Measurements from ENCODE around the gene CDH1. TPM values are rescaled to one million over a fixed set of nuclear protein-coding genes. Genes with fewer than 3 reads are reported as not detected.

Gene CDH1
- total and polyA plus RNA-seq, 4 donors, result 0.23 to 9.6 (median 0.67) TPM

DNA sequence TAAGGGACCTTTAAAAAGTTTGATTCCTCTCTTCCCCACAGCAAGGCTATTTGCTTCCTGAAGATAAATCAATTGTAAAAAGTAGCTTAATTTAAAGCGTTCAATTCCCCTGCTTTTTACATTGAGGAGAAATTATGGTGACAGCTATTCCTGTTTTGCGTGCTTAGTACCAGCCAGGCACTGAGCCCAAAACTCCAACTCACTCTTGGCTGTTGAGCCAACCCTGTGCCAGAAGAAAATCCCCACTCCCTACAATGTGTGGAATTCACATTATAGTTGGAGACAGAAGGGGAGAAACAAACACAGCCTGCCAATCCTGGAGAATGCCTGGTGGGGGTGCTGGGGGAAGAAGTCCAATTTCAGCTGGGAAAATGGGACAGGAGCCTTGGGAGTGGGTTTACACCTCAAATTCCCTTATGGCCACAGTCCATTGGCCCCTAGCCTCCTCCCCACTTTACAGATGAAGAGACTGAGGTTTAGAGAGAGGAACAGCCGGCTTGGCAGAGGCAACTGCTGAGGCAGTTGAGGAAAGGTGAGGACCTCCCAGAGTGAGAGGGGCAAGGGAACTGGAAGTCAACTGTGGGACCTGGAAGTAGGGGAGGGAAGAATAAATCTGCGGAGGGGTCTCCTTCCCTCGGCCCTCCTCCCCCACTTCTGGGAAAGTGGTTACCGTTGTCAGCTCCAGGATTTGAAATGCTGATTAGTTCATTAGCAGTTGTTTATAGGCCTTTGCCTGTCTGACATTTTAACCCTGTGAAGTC is 26.1 kb downstream of the CDH1 start:
- no peak overlapping the region for H3K4me3 ChIP-seq (ENCODE audit: low read length in 2 of 2)
- 28 to 32% methylated on average over 6 of the region's 6 CpGs for WGBS, 2 donors
- no peak for DNase-seq
- no peak overlapping the region for H3K27ac ChIP-seq (ENCODE audit: low read depth in 1 of 2, low read length in 2 of 2)
- no peaks in the 10 kb centered on the region for H3K36me3 ChIP-seq (ENCODE audit: control insufficient read depth in 1 of 2, insufficient read depth in 2 of 2, low read length in 1 of 2)
- H3K9me3 ChIP-seq (ENCODE audit: control insufficient read depth, low read length), result no peaks in the 10 kb centered on the region
- intact Hi-C loops (cut with DNase I), result no loop called here
- no peaks in the 10 kb centered on the region for H3K27me3 ChIP-seq (ENCODE audit: control insufficient read depth in 1 of 2, insufficient read depth in 2 of 2, low read length in 1 of 2)
- no peak for ATAC-seq (ENCODE audit: low FRiP score)
- no peaks in the 10 kb centered on the region for H3K4me1 ChIP-seq (ENCODE audit: control insufficient read depth in 1 of 2, insufficient read depth in 2 of 2, low read length in 2 of 2)

DNA sequence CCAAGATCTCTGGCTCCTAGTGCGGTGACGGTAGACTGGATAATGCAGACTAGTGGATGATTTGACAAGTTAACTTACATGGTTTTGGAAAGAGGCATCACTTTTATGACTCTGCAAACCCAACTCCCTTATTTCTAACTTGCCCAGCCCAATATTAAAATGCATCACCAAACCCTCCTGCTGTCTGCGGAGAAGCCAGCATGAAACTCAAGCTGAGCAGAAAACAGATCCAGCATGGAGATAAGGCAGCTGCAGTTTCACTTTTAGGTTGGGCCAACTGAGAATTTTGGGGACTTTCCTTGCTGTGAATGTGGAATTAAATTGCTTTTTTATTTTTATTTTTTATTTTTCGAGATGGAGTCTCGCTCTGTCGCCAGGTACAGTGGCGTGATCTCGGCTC is 27.8 kb downstream of the CDH1 start:
- 85% methylated on average over 8 of the region's 8 CpGs for WGBS, 2 donors
- intact Hi-C loops (cut with DNase I), result no loop called here

DNA sequence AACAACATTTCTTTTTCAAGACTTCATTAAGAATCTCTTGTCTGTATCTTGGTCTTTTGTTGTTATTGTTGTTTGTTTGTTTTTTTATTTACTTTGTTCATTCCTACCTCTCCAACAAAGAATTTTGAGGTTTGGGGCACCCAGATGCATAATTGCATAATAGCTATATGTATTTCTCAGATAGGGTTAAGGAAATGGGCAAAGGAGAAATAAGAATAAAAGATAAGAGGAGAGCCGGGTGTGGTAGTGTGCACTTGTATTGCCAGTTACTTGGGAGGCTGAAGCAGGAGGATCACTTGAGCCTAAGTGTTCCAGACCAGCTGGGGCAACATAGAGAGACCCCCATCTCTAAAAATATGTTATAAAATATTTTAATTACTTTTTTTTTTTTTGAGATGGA is 30.5 kb downstream of the CDH1 start:
- Histone ChIP-seq H3K27me3 (ENCODE audit: control insufficient read depth in 1 of 2, insufficient read depth in 2 of 2, low read length in 1 of 2) (no peaks in the 10 kb centered on the region), H3K4me3 (ENCODE audit: low read length in 2 of 2) (no peak overlapping the region), H3K9me3 (ENCODE audit: control insufficient read depth, low read length) (no peaks in the 10 kb centered on the region), H3K36me3 (ENCODE audit: control insufficient read depth in 1 of 2, insufficient read depth in 2 of 2, low read length in 1 of 2) (no peaks in the 10 kb centered on the region), H3K4me1 (ENCODE audit: control insufficient read depth in 1 of 2, insufficient read depth in 2 of 2, low read length in 2 of 2) (no peaks in the 10 kb centered on the region), H3K27ac (ENCODE audit: low read depth in 1 of 2, low read length in 2 of 2) (no peak overlapping the region)
- ATAC-seq (ENCODE audit: low FRiP score) (no peak), DNase-seq (no peak)
- 63% methylated on average over 1 of the region's 1 CpG for WGBS, 2 donors
- intact Hi-C loops (cut with DNase I), result no loop called here

More for the DNA sequence above, 27.8 kb downstream of the CDH1 start:
- Histone ChIP-seq H3K4me3 (ENCODE audit: low read length in 2 of 2) (no peak overlapping the region), H3K27ac (ENCODE audit: low read depth in 1 of 2, low read length in 2 of 2) (no peak overlapping the region), H3K27me3 (ENCODE audit: control insufficient read depth in 1 of 2, insufficient read depth in 2 of 2, low read length in 1 of 2) (no peaks in the 10 kb centered on the region), H3K4me1 (ENCODE audit: control insufficient read depth in 1 of 2, insufficient read depth in 2 of 2, low read length in 2 of 2) (no peaks in the 10 kb centered on the region), H3K9me3 (ENCODE audit: control insufficient read depth, low read length) (no peaks in the 10 kb centered on the region), H3K36me3 (ENCODE audit: control insufficient read depth in 1 of 2, insufficient read depth in 2 of 2, low read length in 1 of 2) (no peaks in the 10 kb centered on the region)
- ATAC-seq (ENCODE audit: low FRiP score) (no peak), DNase-seq (no peak)

DNA sequence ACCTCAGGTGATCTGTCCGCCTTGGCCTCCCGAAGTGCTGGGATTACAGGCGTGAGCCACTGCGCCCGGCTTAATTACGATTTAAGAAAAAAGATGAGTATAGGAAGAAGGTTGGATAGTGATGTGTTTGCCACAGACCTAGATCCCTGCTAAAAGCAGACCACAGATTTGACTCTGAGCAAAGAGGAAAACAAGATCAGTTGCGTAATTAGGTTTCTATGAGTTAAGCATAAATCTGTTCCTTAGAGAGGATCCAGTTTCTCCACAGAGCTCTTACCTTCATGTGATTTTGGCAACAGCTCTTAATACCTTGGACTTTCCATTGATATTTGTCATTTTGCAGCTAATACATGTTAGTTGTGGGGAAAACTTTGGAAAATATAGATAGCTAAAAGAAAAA is 31.1 kb downstream of the CDH1 start:
- intact Hi-C loops (cut with DNase I), result no loop called here
- Histone ChIP-seq H3K36me3 (ENCODE audit: control insufficient read depth in 1 of 2, insufficient read depth in 2 of 2, low read length in 1 of 2) (no peaks in the 10 kb centered on the region), H3K27me3 (ENCODE audit: control insufficient read depth in 1 of 2, insufficient read depth in 2 of 2, low read length in 1 of 2) (no peaks in the 10 kb centered on the region), H3K9me3 (ENCODE audit: control insufficient read depth, low read length) (no peaks in the 10 kb centered on the region), H3K27ac (ENCODE audit: low read depth in 1 of 2, low read length in 2 of 2) (no peak overlapping the region), H3K4me1 (ENCODE audit: control insufficient read depth in 1 of 2, insufficient read depth in 2 of 2, low read length in 2 of 2) (no peaks in the 10 kb centered on the region), H3K4me3 (ENCODE audit: low read length in 2 of 2) (no peak overlapping the region)
- DNase-seq, result no peak
- no peak for ATAC-seq (ENCODE audit: low FRiP score)
- WGBS, 2 donors, result 84 to 97% methylated on average over 7 of the region's 7 CpGs

DNA sequence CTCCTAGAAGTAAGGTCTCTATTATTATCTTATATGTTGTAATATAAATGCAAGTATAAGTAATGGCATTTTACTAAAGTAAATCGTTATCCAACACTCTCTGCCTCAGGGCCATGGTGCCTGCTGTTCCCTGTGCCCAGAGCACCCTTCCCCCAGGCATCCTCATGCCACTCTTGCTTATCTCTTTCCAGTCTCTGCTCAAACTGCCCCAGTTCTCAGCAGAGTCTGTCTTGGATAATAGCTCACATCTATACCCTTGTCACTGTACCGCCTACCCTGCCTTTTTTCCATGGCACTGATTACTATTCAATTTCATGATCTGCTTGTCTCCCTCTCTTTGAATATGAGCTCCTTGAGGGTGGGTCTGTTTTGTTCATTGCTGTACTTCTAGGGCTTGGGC is 31.7 kb downstream of the CDH1 start:
- no peak overlapping the region for H3K4me3 ChIP-seq (ENCODE audit: low read length in 2 of 2)
- DNase-seq, result no peak
- H3K36me3 ChIP-seq (ENCODE audit: control insufficient read depth in 1 of 2, insufficient read depth in 2 of 2, low read length in 1 of 2), result no peaks in the 10 kb centered on the region
- intact Hi-C loops (cut with DNase I), result no loop called here
- ATAC-seq (ENCODE audit: low FRiP score), result no peak
- no peaks in the 10 kb centered on the region for H3K27me3 ChIP-seq (ENCODE audit: control insufficient read depth in 1 of 2, insufficient read depth in 2 of 2, low read length in 1 of 2)
- 90 to 95% methylated on average over 2 of the region's 2 CpGs for WGBS, 2 donors
- no peaks in the 10 kb centered on the region for H3K4me1 ChIP-seq (ENCODE audit: control insufficient read depth in 1 of 2, insufficient read depth in 2 of 2, low read length in 2 of 2)
- H3K9me3 ChIP-seq (ENCODE audit: control insufficient read depth, low read length), result no peaks in the 10 kb centered on the region
- no peak overlapping the region for H3K27ac ChIP-seq (ENCODE audit: low read depth in 1 of 2, low read length in 2 of 2)

DNA sequence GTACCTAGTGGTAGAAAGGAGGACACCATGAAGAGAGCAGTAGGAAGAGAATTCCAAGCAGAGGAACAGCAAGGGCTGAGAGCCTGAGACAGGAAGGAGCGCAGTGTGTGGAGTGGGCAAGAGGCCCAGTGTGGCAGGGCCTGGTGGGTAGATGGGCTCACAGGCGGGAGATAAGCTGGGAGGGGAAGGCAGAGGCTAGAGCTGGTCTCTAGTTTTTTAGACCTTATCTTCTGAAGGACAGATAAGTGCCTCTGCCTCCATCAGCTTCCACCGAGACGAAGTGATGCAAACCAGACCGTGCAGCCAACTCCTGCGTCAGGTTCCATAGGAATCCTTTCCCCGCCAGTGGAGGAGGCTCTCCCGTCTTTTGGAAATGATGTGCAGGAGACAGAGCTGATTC is 33.6 kb downstream of the CDH1 start:
- no peak for DNase-seq
- no peaks in the 10 kb centered on the region for H3K9me3 ChIP-seq (ENCODE audit: control insufficient read depth, low read length)
- no peaks in the 10 kb centered on the region for H3K27me3 ChIP-seq (ENCODE audit: control insufficient read depth in 1 of 2, insufficient read depth in 2 of 2, low read length in 1 of 2)
- no peak overlapping the region for H3K4me3 ChIP-seq (ENCODE audit: low read length in 2 of 2)
- no peaks in the 10 kb centered on the region for H3K36me3 ChIP-seq (ENCODE audit: control insufficient read depth in 1 of 2, insufficient read depth in 2 of 2, low read length in 1 of 2)
- ATAC-seq (ENCODE audit: low FRiP score), result no peak
- no peak overlapping the region for H3K27ac ChIP-seq (ENCODE audit: low read depth in 1 of 2, low read length in 2 of 2)
- intact Hi-C loops (cut with DNase I), result no loop called here
- no peaks in the 10 kb centered on the region for H3K4me1 ChIP-seq (ENCODE audit: control insufficient read depth in 1 of 2, insufficient read depth in 2 of 2, low read length in 2 of 2)
- WGBS, 2 donors, result 63 to 75% methylated on average over 8 of the region's 8 CpGs

DNA sequence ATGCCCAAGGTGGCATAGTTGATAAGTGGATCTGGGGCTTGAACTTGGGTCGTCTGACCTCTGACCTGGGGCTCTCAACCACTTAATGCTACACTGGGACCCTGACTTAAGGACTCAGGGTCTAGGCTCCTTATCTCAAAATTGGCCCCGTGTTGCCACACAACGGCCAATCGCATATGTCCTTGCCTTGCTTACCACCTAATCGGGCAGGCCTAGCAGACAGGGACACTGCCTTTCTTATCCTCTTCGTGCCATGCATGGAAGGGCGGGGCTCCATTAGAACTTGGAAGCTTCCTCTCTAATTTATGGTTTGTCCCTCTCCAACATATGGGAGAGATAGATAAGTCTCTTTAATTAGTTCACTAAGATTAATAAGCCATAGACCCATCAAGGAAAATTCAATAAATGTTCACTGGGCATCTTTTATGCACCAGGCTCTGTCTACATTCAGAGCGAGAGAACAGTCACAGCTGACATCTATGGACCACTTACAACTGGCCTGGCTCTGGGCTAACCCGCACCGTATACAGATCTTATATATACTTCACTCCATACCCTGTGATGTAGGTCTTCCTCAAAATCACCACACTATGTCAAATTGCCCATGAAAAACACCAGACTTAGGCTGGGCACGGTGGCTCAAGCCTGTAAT is 35.1 kb downstream of the CDH1 start:
- ATAC-seq (ENCODE audit: low FRiP score) (no peak), DNase-seq (no peak)
- Histone ChIP-seq H3K27me3 (ENCODE audit: control insufficient read depth in 1 of 2, insufficient read depth in 2 of 2, low read length in 1 of 2) (no peaks in the 10 kb centered on the region), H3K4me3 (ENCODE audit: low read length in 2 of 2) (no peak overlapping the region), H3K4me1 (ENCODE audit: control insufficient read depth in 1 of 2, insufficient read depth in 2 of 2, low read length in 2 of 2) (no peaks in the 10 kb centered on the region), H3K36me3 (ENCODE audit: control insufficient read depth in 1 of 2, insufficient read depth in 2 of 2, low read length in 1 of 2) (no peaks in the 10 kb centered on the region), H3K9me3 (ENCODE audit: control insufficient read depth, low read length) (no peaks in the 10 kb centered on the region), H3K27ac (ENCODE audit: low read depth in 1 of 2, low read length in 2 of 2) (no peak overlapping the region)
- 90 to 94% methylated on average over 11 of the region's 11 CpGs for WGBS, 2 donors
- intact Hi-C loops (cut with DNase I), result no loop called here

DNA sequence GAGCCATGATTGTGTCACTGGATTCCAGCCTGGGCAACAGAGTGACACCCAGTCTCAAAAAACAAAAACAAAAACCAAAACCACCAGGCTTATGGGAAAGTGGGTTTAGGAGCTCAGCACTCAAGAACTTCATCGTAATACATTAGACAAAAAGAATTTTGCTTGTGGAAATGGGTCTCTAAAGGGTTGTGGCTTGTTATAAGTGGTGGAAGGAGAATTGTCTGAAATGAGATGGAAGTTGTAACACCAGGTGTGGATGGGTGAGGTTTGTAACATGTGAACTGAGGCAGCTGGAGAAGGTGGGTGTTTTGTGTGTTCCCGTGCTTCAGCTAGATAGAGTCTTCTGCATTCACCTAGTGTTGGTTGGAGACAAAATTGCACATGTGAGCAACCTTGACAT is 35.8 kb downstream of the CDH1 start:
- Histone ChIP-seq H3K27ac (ENCODE audit: low read depth in 1 of 2, low read length in 2 of 2) (no peak overlapping the region), H3K36me3 (ENCODE audit: control insufficient read depth in 1 of 2, insufficient read depth in 2 of 2, low read length in 1 of 2) (no peaks in the 10 kb centered on the region), H3K4me3 (ENCODE audit: low read length in 2 of 2) (no peak overlapping the region), H3K4me1 (ENCODE audit: control insufficient read depth in 1 of 2, insufficient read depth in 2 of 2, low read length in 2 of 2) (no peaks in the 10 kb centered on the region), H3K9me3 (ENCODE audit: control insufficient read depth, low read length) (no peaks in the 10 kb centered on the region), H3K27me3 (ENCODE audit: control insufficient read depth in 1 of 2, insufficient read depth in 2 of 2, low read length in 1 of 2) (no peaks in the 10 kb centered on the region)
- intact Hi-C loops (cut with DNase I), result no loop called here
- ATAC-seq (ENCODE audit: low FRiP score) (no peak), DNase-seq (no peak)
- WGBS, 2 donors, result 95 to 100% methylated on average over 2 of the region's 2 CpGs

DNA sequence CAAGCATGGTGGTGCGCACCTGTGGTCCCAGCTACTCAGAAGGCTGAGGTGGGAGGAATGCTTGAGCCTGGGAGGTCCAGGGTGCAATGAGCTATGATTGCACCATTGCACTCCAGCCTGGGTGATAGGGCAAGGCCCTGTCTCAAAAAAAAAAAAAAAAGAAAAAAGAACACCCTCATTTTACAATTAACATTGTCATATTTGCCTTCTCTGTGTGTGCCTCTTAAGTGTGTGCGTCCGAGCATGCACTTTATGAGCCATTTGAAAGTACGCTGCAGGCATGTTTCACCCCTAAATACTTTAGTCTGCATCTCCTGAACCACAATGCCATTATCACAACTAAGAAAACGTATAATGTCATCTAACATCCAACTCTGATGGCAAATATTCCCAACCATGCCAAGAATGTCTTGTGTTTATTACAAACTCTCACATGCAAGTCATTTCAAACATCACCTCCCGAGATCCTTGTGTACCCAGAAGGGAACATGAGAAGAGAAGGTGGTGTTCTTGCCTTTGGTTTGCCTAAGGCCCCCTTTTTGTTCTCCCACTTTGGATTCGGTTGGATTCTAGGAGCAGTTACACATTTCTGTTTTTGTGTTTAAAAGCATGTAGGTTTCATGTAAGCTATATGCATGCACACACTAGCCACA is 38.0 kb downstream of the CDH1 start:
- H3K36me3 ChIP-seq (ENCODE audit: control insufficient read depth in 1 of 2, insufficient read depth in 2 of 2, low read length in 1 of 2), result no peaks in the 10 kb centered on the region
- no peak overlapping the region for H3K4me3 ChIP-seq (ENCODE audit: low read length in 2 of 2)
- H3K27ac ChIP-seq (ENCODE audit: low read depth in 1 of 2, low read length in 2 of 2), result no peak overlapping the region
- no peak for DNase-seq
- H3K4me1 ChIP-seq (ENCODE audit: control insufficient read depth in 1 of 2, insufficient read depth in 2 of 2, low read length in 2 of 2), result no peaks in the 10 kb centered on the region
- ATAC-seq (ENCODE audit: low FRiP score), result no peak
- WGBS, 2 donors, result 77 to 79% methylated on average over 7 of the region's 7 CpGs
- no peaks in the 10 kb centered on the region for H3K27me3 ChIP-seq (ENCODE audit: control insufficient read depth in 1 of 2, insufficient read depth in 2 of 2, low read length in 1 of 2)
- intact Hi-C loops (cut with DNase I), result no loop called here
- no peaks in the 10 kb centered on the region for H3K9me3 ChIP-seq (ENCODE audit: control insufficient read depth, low read length)

All from aorta (tissue), 5 donors.